ENCODE results near the gene AK8.
"Not testable (repeated sequence)": the region's sequence is repeated elsewhere in the genome, so short reads cannot be mapped to it uniquely, and the experiment has no call there.

AK8 gene

GRCh38 chr9:132740526-132741309, 137.4 kb downstream of the AK8 start:
- DNase-seq = no peak

GRCh38 chr9:132739710-132740310, 138.3 kb downstream of the AK8 start:
- DNase-seq = no peak

GRCh38 chr9:132733260-132733815, 144.7 kb downstream of the AK8 start:
- DNase-seq = no peak

- no peak for DNase-seq
Measured at GRCh38 chr9:132732326-132733259, 145.5 kb downstream of the AK8 start.

GRCh38 chr9:132731230-132731629, 146.9 kb downstream of the AK8 start:
- no peak for DNase-seq

- DNase-seq = no peak
Measured at GRCh38 chr9:132730054-132731033, 147.7 kb downstream of the AK8 start.

- DNase-seq = no peak
Measured at GRCh38 chr9:132729235-132729890, 148.7 kb downstream of the AK8 start.

- no peak for DNase-seq
Measured at GRCh38 chr9:132728497-132728896, 149.6 kb downstream of the AK8 start.

GRCh38 chr9:132728071-132728470, 150.0 kb downstream of the AK8 start:
- no peak for DNase-seq

GRCh38 chr9:132726576-132727130, 151.4 kb downstream of the AK8 start:
- DNase-seq = no peak

- DNase-seq = no peak
Measured at GRCh38 chr9:132725306-132725705, 152.8 kb downstream of the AK8 start.

- DNase-seq = no peak
Measured at GRCh38 chr9:132723809-132724208, 154.3 kb downstream of the AK8 start.

GRCh38 chr9:132722564-132723065, 155.5 kb downstream of the AK8 start:
- DNase-seq = no peak

- no peak for DNase-seq
Measured at GRCh38 chr9:132721661-132722060, 156.4 kb downstream of the AK8 start.

GRCh38 chr9:132718381-132718928, 159.6 kb downstream of the AK8 start:
- not testable (repeated sequence) for DNase-seq

- no peak for DNase-seq
Measured at GRCh38 chr9:132717326-132717945, 160.6 kb downstream of the AK8 start.

GRCh38 chr9:132716007-132716406, 162.1 kb downstream of the AK8 start:
- no peak for DNase-seq

- no peak for DNase-seq
Measured at GRCh38 chr9:132712753-132713152, 165.3 kb downstream of the AK8 start.

GRCh38 chr9:132711846-132712245, 166.2 kb downstream of the AK8 start:
- no peak for DNase-seq

GRCh38 chr9:132711152-132711551, 166.9 kb downstream of the AK8 start:
- DNase-seq = not testable (repeated sequence)
